ENCODE data around the gene RNU5B-1. TPM values are rescaled to one million over a fixed set of nuclear protein-coding genes. Genes with fewer than 3 reads are reported as not detected.

The RNU5B-1 gene
- total and polyA plus RNA-seq, 9 of the 15 experiments (the other 6 are each of a cell fraction or from before 2014, with no cell fraction given): 14.2 TPM; not detected in 8

DNA sequence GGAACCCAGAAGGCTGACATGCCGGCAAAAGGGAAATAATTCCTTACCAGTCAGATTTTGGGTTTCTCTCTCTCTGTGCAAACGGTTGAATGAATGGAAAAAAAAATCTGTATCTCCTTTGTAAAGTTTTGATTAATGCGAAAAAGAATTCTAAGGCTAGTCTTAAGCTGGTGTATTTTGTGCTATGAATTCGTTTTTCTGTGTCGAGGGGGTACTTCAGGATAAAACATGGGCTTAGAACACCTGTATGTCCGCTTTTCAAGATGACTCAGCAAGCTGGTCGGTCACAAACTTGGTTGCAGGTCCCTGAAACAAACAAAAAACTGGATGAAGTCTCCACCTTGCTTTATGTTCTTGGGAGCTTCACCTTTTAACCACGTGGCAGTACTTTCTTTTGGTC lies 44.9 kb downstream of the RNU5B-1 start (continued):
- TF ChIP-seq MTA2 (IDR thresholded peaks at IDR 0.05; ENCODE audit: low read depth) (no peak), NELFE (IDR thresholded peaks at IDR 0.05; ENCODE audit: insufficient read depth, insufficient read length) (no peak), CBX2 (IDR thresholded peaks at IDR 0.05; ENCODE audit: insufficient read depth, low read length, poor library complexity, severe bottlenecking) (peak; percentile 76), BRF1 (IDR thresholded peaks at IDR 0.05; ENCODE audit: borderline replicate concordance, extremely low read depth, insufficient read length) (no peak), NFE2 (IDR thresholded peaks at IDR 0.05; ENCODE audit: low read depth) (peak; percentile 70), PTTG1 (tag; IDR thresholded peaks at IDR 0.05; ENCODE audit: low read depth) (no peak), CBX8 (IDR thresholded peaks at IDR 0.05; ENCODE audit: borderline replicate concordance, extremely low read depth, low read depth, low read length, poor library complexity, severe bottlenecking) (peak; percentile 84), U2AF2 (optimal IDR thresholded peaks at IDR 0.05; ENCODE audit: low read depth, low read length) (no peak), ARNT (IDR thresholded peaks at IDR 0.05) (no peak), ZBTB1 (CRISPR knock-in tag; IDR thresholded peaks at IDR 0.05; ENCODE audit: borderline replicate concordance, low read depth) (no peak), DNMT1 (IDR thresholded peaks at IDR 0.05) (no peak), MAFG (tag; conservative IDR thresholded peaks at IDR 0.05) (peak; percentile 53), ELF1 (tag; IDR thresholded peaks at IDR 0.05) (no peak), CHD1 (IDR thresholded peaks at IDR 0.05; ENCODE audit: low read length) (no peak), NR2C1 (IDR thresholded peaks at IDR 0.05) (no peak), NR2C1 (tag; IDR thresholded peaks at IDR 0.05) (no peak)
- TF ChIP-seq, protein P1, sequence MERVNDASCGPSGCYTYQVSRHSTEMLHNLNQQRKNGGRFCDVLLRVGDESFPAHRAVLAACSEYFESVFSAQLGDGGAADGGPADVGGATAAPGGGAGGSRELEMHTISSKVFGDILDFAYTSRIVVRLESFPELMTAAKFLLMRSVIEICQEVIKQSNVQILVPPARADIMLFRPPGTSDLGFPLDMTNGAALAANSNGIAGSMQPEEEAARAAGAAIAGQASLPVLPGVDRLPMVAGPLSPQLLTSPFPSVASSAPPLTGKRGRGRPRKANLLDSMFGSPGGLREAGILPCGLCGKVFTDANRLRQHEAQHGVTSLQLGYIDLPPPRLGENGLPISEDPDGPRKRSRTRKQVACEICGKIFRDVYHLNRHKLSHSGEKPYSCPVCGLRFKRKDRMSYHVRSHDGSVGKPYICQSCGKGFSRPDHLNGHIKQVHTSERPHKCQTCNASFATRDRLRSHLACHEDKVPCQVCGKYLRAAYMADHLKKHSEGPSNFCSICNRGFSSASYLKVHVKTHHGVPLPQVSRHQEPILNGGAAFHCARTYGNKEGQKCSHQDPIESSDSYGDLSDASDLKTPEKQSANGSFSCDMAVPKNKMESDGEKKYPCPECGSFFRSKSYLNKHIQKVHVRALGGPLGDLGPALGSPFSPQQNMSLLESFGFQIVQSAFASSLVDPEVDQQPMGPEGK (CRISPR knock-in tag; IDR thresholded peaks at IDR 0.05; ENCODE audit: borderline replicate concordance): no peak
- TF ChIP-seq, protein P2, sequence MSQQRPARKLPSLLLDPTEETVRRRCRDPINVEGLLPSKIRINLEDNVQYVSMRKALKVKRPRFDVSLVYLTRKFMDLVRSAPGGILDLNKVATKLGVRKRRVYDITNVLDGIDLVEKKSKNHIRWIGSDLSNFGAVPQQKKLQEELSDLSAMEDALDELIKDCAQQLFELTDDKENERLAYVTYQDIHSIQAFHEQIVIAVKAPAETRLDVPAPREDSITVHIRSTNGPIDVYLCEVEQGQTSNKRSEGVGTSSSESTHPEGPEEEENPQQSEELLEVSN (IDR thresholded peaks at IDR 0.05; ENCODE audit: borderline replicate concordance in 1 of 2, extremely low read depth in 1 of 2, insufficient read depth in 1 of 2, insufficient read length in 1 of 2, low read depth in 1 of 2, low read length in 1 of 2, poor library complexity in 1 of 2, severe bottlenecking in 1 of 2): no peak
- TF ChIP-seq, protein P3, sequence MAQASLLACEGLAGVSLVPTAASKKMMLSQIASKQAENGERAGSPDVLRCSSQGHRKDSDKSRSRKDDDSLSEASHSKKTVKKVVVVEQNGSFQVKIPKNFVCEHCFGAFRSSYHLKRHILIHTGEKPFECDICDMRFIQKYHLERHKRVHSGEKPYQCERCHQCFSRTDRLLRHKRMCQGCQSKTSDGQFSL (CRISPR knock-in tag; IDR thresholded peaks at IDR 0.05): no peak
- TF ChIP-seq, protein P3 (tag; IDR thresholded peaks at IDR 0.05): no peak

All from K562 (cell line).